Measurements from ENCODE around the gene NTHL1. TPM values are rescaled to one million over a fixed set of nuclear protein-coding genes. Genes with fewer than 3 reads are reported as not detected.

The NTHL1 gene
- total RNA-seq, 1 experiment from 2014 or later, result 51.6 TPM

- no peaks in the 10 kb centered on the region for H3K4me1 ChIP-seq (ENCODE audit: insufficient read depth, low read length, poor library complexity, severe bottlenecking)
- no peak for DNase-seq (ENCODE audit: low spot score)
- H3K9me3 ChIP-seq (ENCODE audit: low read depth, low read length, poor library complexity, severe bottlenecking), result no peaks in the 10 kb centered on the region
- ChIA-PET CTCF (no interaction called here), POLR2A (ENCODE audit: low non-redundant PET) (no interaction called here)
- H3K36me3 ChIP-seq (ENCODE audit: insufficient read depth, low read length, poor library complexity, severe bottlenecking), result peaks cover 8% of the 10 kb centered on the region
- BruUV-seq (replicated peaks), result no TSS peak
- TF ChIP-seq EZH2 (IDR thresholded peaks at IDR 0.05; ENCODE audit: borderline replicate concordance, low read depth, low read length, poor library complexity, severe bottlenecking) (no peak), CTCF (conservative IDR thresholded peaks at IDR 0.05; ENCODE audit: low read depth, low read length) (no peak)
- H3K27me3 ChIP-seq (replicated peaks; ENCODE audit: insufficient read depth, low read depth, low read length, poor library complexity), result no peaks in the 10 kb centered on the region
- no peak overlapping the region for H3K27ac ChIP-seq (ENCODE audit: low read depth, low read length, poor library complexity, severe bottlenecking)
- intact Hi-C loops (cut with micrococcal nuclease; ENCODE audit: unreplicated experiment), result no loop called here
- H3K4me3 ChIP-seq (ENCODE audit: low read depth, low read length, poor library complexity, severe bottlenecking), result no peak overlapping the region
These were observed 23.2 kb upstream of the NTHL1 start for GRCh38 chr16:2070576-2071453.

GRCh38 chr16:2066139-2066538, 18.5 kb upstream of the NTHL1 start:
- BruUV-seq (replicated peaks), result no TSS peak
- Histone ChIP-seq H3K27me3 (replicated peaks; ENCODE audit: insufficient read depth, low read depth, low read length, poor library complexity) (no peaks in the 10 kb centered on the region), H3K4me1 (ENCODE audit: insufficient read depth, low read length, poor library complexity, severe bottlenecking) (no peaks in the 10 kb centered on the region), H3K27ac (ENCODE audit: low read depth, low read length, poor library complexity, severe bottlenecking) (no peak overlapping the region), H3K9me3 (ENCODE audit: low read depth, low read length, poor library complexity, severe bottlenecking) (no peaks in the 10 kb centered on the region), H3K36me3 (ENCODE audit: insufficient read depth, low read length, poor library complexity, severe bottlenecking) (peaks cover 8% of the 10 kb centered on the region), H3K4me3 (ENCODE audit: low read depth, low read length, poor library complexity, severe bottlenecking) (no peak overlapping the region)
- intact Hi-C loops (cut with micrococcal nuclease; ENCODE audit: unreplicated experiment), result no loop called here
- ChIA-PET CTCF (no interaction called here), POLR2A (ENCODE audit: low non-redundant PET) (no interaction called here)
- no peak for TF ChIP-seq CTCF (conservative IDR thresholded peaks at IDR 0.05; ENCODE audit: low read depth, low read length)
- TF ChIP-seq EZH2 (IDR thresholded peaks at IDR 0.05; ENCODE audit: borderline replicate concordance, low read depth, low read length, poor library complexity, severe bottlenecking), result no peak
- no peak for DNase-seq (ENCODE audit: low spot score)

GRCh38 chr16:2064368-2064945, 16.8 kb upstream of the NTHL1 start:
- Histone ChIP-seq H3K4me1 (ENCODE audit: insufficient read depth, low read length, poor library complexity, severe bottlenecking) (no peaks in the 10 kb centered on the region), H3K9me3 (ENCODE audit: low read depth, low read length, poor library complexity, severe bottlenecking) (no peaks in the 10 kb centered on the region), H3K27me3 (replicated peaks; ENCODE audit: insufficient read depth, low read depth, low read length, poor library complexity) (no peaks in the 10 kb centered on the region), H3K27ac (ENCODE audit: low read depth, low read length, poor library complexity, severe bottlenecking) (no peak overlapping the region), H3K4me3 (ENCODE audit: low read depth, low read length, poor library complexity, severe bottlenecking) (no peak overlapping the region), H3K36me3 (ENCODE audit: insufficient read depth, low read length, poor library complexity, severe bottlenecking) (peaks cover 8% of the 10 kb centered on the region)
- CTCF ChIA-PET, result no interaction called here
- POLR2A ChIA-PET (ENCODE audit: low non-redundant PET), result no interaction called here
- intact Hi-C loops (cut with micrococcal nuclease; ENCODE audit: unreplicated experiment), result no loop called here
- DNase-seq (ENCODE audit: low spot score), result no peak
- TF ChIP-seq EZH2 (IDR thresholded peaks at IDR 0.05; ENCODE audit: borderline replicate concordance, low read depth, low read length, poor library complexity, severe bottlenecking), result no peak
- TF ChIP-seq CTCF (conservative IDR thresholded peaks at IDR 0.05; ENCODE audit: low read depth, low read length), result no peak
- BruUV-seq (replicated peaks), result no TSS peak
